Stimulated activated CD8-positive, alpha-beta memory T cell treated with anti-CD3 and anti-CD28 coated beads, Interleukin-4, amount 100 ng/mL, for 24 hours (primary cell): Measurements from ENCODE around the gene ZDHHC6.
"Not testable (repeated sequence)": the region's sequence is repeated elsewhere in the genome, so short reads cannot be mapped to it uniquely, and the experiment has no call there.

ENCODE experiments used
- DNase-seq: peaks from one replicate; pipeline ENCODE4 v3.0.0-alpha.2; 2020; ENCODE audit warnings: low read depth

Gene ZDHHC6

DNA sequence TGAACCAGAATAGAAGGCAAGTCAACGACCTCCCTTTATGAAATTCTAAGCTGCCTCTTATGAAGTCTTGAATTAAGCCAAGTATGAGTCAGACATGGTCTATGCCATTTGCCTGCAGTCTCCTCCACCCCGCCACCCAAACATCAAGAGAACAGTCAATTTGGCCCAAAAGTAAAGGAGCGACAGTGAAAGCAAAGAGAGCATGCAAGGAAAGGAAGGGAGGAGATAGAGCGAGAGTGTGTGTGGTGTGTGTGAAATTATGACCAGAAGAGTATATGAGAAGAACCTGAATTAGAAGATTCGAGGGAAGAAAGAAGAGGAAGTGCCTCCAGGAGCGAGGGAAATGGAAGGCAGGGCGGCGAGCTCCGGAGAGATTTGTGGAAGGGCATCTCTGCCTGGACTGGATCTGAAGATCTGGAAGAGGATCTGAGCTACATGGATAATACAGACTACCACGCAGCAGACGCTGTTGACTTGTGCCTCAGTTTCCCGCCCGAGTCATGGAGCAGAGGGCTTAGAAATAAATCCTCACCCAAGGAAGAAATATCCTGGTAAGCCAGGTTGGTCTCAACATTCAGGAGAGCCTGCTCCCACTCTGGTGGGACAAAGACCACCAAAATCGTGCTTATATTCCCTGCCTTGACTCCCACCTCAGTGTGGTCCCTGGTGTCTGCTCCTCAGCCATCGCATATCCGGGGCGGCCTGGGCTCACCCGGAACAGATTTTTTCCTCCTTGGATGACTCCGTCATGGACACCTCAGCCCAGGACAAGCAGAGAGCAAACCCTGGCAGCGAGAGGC lies 459 bp downstream of the ZDHHC6 start:
- DNase-seq = no peak

DNA sequence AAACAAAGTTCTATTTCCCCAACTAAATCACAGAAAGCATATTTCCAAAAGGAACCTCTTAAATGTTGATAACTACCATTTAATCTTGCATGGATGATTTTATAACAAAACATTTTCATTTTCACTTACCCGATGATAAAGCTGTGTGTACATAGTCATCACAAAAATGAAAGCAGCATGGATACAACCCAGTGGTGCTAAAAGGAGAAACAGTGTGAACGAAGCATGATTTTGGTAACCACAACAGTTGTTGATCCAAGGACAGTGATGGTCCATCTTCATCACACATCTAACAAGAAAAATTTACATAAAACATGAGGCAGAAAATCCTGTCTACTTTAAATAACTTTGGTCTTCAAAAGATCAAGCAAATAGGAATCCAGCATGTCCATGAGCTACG lies 4.7 kb downstream of the ZDHHC6 start:
- no peak for DNase-seq

GRCh38 chr10:112441520-112441919 lies 5.2 kb downstream of the ZDHHC6 start:
- DNase-seq = no peak

- DNase-seq = no peak
Observed at GRCh38 chr10:112438356-112438755, 8.4 kb downstream of the ZDHHC6 start.

- DNase-seq = no peak
Observed at GRCh38 chr10:112434988-112435619, 11.6 kb downstream of the ZDHHC6 start.

DNA sequence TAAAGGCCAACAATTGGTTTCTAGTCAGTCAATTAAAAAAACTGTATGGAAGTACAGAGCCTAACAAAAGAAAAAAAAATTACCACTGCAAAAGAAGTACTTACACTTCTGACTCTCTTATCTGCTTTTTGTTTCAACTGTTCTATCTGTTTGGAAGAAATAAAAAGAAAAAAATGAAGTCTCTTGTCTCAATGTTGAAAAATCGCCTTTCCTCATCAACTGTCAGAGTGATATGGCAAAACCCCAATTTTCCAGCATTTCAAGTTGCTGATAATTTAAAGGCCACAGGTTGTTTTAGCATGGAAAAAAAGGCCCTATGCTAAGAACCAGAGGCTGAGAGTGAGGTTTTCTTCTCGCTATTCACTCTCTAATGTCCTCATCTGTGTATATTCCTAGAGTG lies 13.6 kb downstream of the ZDHHC6 start:
- no peak for DNase-seq

DNA sequence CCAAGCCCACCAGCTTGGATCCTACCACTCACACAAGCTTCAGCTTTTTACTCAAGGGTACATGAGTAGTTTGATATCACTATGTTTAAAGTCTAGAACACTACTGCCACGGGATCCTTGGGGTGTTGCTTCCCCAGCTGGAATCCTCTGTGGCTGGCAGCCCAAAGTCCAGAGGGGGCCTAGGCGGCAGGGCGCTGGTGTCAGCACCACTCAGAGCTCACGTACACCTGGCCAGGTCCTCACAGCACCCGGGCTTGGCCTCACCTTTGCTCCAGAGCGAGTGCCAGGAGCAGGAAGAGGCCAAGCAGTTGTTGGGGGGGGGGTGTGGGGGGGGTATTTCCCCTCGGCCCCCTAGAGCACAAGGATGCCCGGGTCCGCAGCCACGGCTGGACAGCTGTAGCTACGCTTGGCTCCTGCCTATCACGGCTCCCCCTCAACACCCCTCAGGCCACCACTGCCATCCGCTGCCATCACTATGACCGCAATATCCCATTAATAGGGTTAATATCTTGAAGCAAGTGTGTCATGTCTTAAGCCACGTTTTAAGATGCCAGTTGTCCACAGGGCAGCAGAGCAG lies 17.0 kb downstream of the ZDHHC6 start:
- no peak for DNase-seq

DNA sequence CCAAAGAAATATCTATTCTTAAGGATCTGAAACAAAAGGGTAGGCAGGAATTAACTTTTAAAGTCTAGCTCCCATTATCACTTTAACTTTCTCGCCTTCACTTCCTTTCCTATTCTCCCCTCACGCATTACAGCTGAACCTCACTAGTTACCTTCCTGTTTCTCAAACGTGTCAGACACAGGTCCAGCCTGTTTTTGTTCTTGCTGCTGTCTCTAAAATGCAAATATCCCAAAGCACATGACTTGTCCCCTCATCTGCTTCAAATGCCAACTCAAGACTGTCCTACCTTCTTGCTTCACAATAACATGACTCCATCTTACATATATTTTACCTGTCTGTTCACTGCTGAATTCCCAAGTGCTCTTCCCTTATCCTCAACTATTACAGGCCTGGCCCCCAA lies 17.6 kb downstream of the ZDHHC6 start:
- no peak for DNase-seq

DNA sequence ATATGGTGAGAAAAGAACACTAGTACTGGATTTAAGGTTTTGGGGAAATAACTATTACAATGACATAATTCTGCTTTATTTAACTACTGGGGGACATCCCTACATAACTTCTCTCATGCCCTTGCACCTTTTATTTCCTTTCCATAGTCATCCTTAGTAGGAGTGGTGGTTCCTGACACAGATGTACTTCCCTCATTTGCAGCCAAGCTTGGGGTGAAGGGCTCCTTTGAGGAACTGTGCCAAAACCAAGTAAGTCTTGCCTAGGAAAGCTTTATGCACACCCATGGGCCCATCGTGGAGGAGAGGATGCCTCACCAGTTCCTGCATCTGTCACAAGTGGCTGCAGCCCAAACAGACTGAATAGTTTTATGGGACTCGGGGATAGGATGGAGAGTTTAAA lies 20.6 kb downstream of the ZDHHC6 start:
- no peak for DNase-seq

- DNase-seq = no peak
Observed at GRCh38 chr10:112424651-112425050, 22.1 kb downstream of the ZDHHC6 start.

DNA sequence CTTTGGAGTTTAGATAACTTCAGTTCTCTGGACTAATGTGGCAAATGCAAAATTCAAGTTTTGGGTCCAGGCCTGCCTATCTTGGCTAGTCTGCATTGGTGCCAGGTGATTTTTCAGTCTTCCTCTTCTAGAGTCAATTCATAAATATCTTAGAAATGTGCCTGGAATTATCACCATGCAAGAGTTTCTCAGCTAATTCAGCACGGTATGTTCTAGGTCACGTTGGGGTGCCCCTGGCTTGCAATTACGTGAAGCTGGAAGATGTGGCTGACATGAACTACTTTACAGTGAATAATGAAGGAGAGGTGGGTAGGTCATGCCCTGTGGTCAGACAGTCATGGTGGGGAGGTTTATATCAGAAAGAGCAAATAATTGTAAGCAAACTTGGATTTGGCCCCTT lies 25.0 kb downstream of the ZDHHC6 start:
- no peak for DNase-seq

- DNase-seq = no peak
Observed at GRCh38 chr10:112412696-112413095, 34.0 kb downstream of the ZDHHC6 start.

GRCh38 chr10:112409755-112410154 lies 37.0 kb downstream of the ZDHHC6 start:
- no peak for DNase-seq

- no peak for DNase-seq
Observed at GRCh38 chr10:112409299-112409698, 37.4 kb downstream of the ZDHHC6 start.

GRCh38 chr10:112407696-112408095 lies 39.0 kb downstream of the ZDHHC6 start:
- DNase-seq = no peak

- not testable (repeated sequence) for DNase-seq
Observed at GRCh38 chr10:112406806-112407205, 39.9 kb downstream of the ZDHHC6 start.

GRCh38 chr10:112404617-112405016 lies 42.1 kb downstream of the ZDHHC6 start:
- no peak for DNase-seq

- DNase-seq = no peak
Observed at GRCh38 chr10:112402917-112403316, 43.8 kb downstream of the ZDHHC6 start.

- no peak for DNase-seq
Observed at GRCh38 chr10:112397592-112397991, 49.1 kb downstream of the ZDHHC6 start.

DNA sequence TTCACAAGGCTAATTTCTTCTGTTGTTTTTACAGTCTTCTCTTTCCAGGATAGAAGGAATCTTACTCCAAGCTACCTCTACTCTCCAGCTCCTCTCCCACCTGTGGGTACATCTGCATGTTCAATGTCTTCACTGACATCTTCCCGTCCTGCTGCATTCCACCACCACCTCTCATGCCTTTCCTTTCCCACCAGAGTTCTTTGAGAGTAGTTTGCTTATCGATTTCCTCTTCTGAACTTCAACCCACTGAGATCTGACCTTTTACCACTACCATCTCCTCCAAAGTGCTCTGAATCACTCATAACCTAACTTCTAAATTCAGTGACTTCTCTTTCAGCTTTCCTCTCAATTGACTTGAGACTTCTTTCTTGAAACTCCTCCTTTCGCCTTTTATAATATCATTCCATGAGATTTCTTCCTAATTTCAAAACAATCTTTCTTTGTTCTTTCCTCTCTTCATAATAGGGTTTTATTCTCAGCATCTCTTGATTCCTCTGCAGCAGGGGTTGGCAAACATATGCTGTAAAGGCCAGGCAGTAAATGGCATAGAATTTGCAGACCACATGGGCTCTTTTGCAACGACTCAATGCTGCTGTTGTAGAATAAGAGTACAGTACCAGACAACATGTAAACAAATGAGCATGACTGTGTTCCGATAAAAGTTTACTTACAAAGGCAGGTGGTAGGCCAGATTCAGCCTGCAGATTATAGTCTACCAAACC lies 50.7 kb downstream of the ZDHHC6 start:
- no peak for DNase-seq

GRCh38 chr10:112394475-112394875 lies 52.2 kb downstream of the ZDHHC6 start:
- DNase-seq = no peak

DNA sequence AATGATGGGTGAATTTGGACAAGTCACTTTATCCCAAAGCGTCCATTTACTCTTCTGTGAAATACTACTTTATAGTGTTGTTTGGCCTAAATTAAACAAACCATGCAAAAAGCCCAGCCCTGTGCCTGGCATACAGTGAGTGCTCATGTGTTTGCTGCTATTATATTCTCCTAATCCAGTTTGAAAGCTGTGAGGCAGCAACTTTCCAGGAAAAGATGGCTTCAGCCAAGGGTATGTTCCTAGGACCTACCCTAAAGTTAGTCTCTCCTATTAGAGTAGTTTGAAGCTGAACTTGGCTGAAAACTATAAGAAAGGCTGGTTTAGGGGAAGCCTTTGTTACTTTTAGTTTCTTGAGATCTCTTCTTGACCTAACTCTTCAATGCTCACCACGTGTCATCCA lies 52.9 kb downstream of the ZDHHC6 start:
- DNase-seq = no peak

GRCh38 chr10:112393341-112393740 lies 53.4 kb downstream of the ZDHHC6 start:
- no peak for DNase-seq
